ENCODE measurements around the gene MUC16.

Gene MUC16

DNA sequence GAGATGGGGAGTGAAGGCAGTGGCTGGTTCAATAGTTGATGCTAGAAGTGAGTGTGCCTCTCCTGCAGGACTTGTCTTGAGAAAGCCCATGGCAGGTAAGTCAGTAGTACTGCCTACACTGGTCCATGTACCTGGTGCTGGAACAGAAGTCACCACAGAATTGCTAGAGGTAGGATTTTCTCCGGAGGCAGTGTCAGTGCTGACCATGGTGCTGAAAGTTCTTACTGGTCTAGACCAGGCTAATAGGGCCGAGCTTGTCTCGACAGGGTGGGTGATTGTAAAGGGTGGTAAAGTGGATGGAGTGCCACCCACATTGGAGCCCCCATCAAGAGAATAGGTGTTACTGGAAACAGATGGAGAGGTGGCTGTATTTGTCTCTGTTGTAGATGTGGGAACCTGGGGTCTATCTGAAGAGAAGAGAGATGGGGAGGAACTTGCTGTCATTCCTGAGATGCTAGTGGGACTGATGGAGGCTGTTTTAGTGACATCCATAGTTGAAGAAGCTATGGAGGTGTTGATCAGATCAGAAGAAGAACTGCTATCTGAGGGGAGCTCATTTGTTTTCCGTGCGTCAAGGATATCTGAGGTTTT is 36.6 kb downstream of the MUC16 start:
- no peaks in the 10 kb centered on the region for H3K36me3 ChIP-seq (ENCODE audit: insufficient read depth, low read length)
- no peaks in the 10 kb centered on the region for H3K9me3 ChIP-seq (ENCODE audit: low read length)
- H3K4me3 ChIP-seq (ENCODE audit: low read length), result no peak overlapping the region
- H3K4me1 ChIP-seq (ENCODE audit: insufficient read depth, low read length), result no peaks in the 10 kb centered on the region
- H3K27me3 ChIP-seq (ENCODE audit: insufficient read depth, low read length), result no peaks in the 10 kb centered on the region
- H2AFZ ChIP-seq (ENCODE audit: low read depth, low read length), result no peak overlapping the region

- Histone ChIP-seq H2AFZ (ENCODE audit: low read depth, low read length) (no peak overlapping the region), H3K9me3 (ENCODE audit: low read length) (no peaks in the 10 kb centered on the region), H3K36me3 (ENCODE audit: insufficient read depth, low read length) (no peaks in the 10 kb centered on the region), H3K4me1 (ENCODE audit: insufficient read depth, low read length) (no peaks in the 10 kb centered on the region), H3K27me3 (ENCODE audit: insufficient read depth, low read length) (no peaks in the 10 kb centered on the region), H3K4me3 (ENCODE audit: low read length) (no peak overlapping the region)
Observed at GRCh38 chr19:8965887-8966286, 44.3 kb downstream of the MUC16 start.
